ENCODE results near the gene CBLC. TPM values are rescaled to one million over a fixed set of nuclear protein-coding genes. Genes with fewer than 3 reads are reported as not detected.

The CBLC gene, protein sequence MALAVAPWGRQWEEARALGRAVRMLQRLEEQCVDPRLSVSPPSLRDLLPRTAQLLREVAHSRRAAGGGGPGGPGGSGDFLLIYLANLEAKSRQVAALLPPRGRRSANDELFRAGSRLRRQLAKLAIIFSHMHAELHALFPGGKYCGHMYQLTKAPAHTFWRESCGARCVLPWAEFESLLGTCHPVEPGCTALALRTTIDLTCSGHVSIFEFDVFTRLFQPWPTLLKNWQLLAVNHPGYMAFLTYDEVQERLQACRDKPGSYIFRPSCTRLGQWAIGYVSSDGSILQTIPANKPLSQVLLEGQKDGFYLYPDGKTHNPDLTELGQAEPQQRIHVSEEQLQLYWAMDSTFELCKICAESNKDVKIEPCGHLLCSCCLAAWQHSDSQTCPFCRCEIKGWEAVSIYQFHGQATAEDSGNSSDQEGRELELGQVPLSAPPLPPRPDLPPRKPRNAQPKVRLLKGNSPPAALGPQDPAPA
- total RNA-seq: not detected

- Mint-ChIP-seq H3K4me1 (ENCODE audit: low read depth) (no peaks in the 10 kb centered on the region), H3K4me3 (no peak within 1 kb of the TSS), H3K27ac (no peak within 1 kb of the TSS), H3K27me3 (peaks cover 4% of the 10 kb centered on the region), H3K36me3 (ENCODE audit: low read depth) (no peaks in the 10 kb centered on the region), H3K9me3 (no peaks in the 10 kb centered on the region)
- CTCF ChIA-PET: interaction anchor here (1.0 kb wide), 1 partner anchor 54 kb away, joined by 8 read pairs; no protein-coding TSS in a partner anchor
- ATAC-seq: peak; percentile 37
- intact Hi-C loops (cut with micrococcal nuclease): no loop called here
- DNase-seq: no peak
- POLR2A ChIA-PET: no interaction called here
- no peak for TF ChIP-seq CTCF (IDR thresholded peaks at IDR 0.05)
Observed at GRCh38 chr19:44777715-44778347, at the start of gene CBLC. CBLC (plus strand) TSS chr19:44777890; CDS start chr19:44777932, 42 bp downstream.

DNA sequence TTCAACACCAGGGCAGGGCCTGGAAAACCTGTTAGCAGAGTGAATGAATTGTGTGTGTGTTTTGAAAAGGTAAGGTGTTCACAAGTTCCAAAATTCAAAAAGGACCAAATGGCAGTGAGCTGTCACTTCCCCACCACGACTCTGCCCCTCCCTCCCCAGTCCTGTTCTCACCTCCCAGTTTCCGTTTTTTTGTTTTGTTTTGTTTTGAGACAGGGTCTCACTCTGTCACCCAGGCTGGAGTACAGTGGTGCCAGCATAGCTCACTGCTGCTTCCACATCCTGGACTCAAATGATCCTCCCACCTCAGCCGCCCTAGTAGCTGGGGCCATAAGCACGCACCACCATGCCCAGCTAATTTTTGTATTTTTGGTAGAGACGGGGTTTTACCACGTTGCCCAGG lies 49.5 kb upstream of the CBLC start:
- Mint-ChIP-seq H3K27me3 (no peaks in the 10 kb centered on the region), H3K36me3 (ENCODE audit: low read depth) (no peaks in the 10 kb centered on the region), H3K9me3 (no peaks in the 10 kb centered on the region), H3K27ac (peak overlapping the region; percentile 76), H3K4me1 (ENCODE audit: low read depth) (peaks cover 26% of the 10 kb centered on the region), H3K4me3 (no peak overlapping the region)
- intact Hi-C loops (cut with micrococcal nuclease): no loop called here
- no peak for DNase-seq
- ATAC-seq: no peak
- no peak for TF ChIP-seq CTCF (IDR thresholded peaks at IDR 0.05)
- CTCF ChIA-PET: interaction anchor here (0.9 to 15.3 kb wide), 2 partner anchors 40 to 56 kb away, joined by 4 to 474 read pairs; no protein-coding TSS in a partner anchor
- POLR2A ChIA-PET: interaction anchor here (0.7 to 1.3 kb wide), 2 partner anchors 35 to 42 kb away, joined by 3 to 4 read pairs; no protein-coding TSS in a partner anchor

DNA sequence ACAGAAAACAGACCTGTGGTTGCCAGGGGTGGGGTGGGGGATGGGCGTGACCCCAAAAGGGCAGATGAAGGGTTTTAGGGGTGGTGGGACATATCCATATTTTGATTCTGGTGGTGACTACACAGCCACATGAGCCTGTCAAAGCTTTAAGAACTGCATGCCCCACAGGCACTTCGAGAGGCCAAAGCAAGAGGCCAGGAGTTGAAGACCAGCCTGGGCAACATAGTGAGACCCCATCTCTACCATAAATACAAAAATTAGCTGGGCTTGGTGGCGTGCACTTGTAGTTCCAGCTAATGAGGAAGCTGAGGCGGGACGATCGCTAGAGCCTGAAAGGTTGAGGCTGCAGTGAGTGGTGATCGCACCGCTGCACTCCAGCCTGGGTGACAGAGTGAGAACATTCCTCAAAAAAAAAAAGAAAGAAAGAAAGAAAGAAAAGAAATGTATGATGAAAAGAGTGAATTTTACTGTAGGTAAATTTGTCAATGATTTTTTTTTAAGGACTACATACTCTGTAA lies 48.1 kb upstream of the CBLC start:
- ATAC-seq: no peak
- intact Hi-C loops (cut with micrococcal nuclease): no loop called here
- Mint-ChIP-seq H3K27me3 (no peaks in the 10 kb centered on the region), H3K4me3 (no peak overlapping the region), H3K27ac (no peak overlapping the region), H3K4me1 (ENCODE audit: low read depth) (peaks cover 12% of the 10 kb centered on the region), H3K36me3 (ENCODE audit: low read depth) (no peaks in the 10 kb centered on the region), H3K9me3 (no peaks in the 10 kb centered on the region)
- DNase-seq: no peak
- POLR2A ChIA-PET: interaction anchor here (0.7 to 0.9 kb wide), 2 partner anchors 16 to 727 kb away, joined by 3 read pairs; partner anchors contain the start of gene ZNF230
- CTCF ChIA-PET: interaction anchor here (1.1 to 15.3 kb wide), 3 partner anchors 11 to 39 kb away, joined by 4 to 474 read pairs (median 4); no protein-coding TSS in a partner anchor
- no peak for TF ChIP-seq CTCF (IDR thresholded peaks at IDR 0.05)

DNA sequence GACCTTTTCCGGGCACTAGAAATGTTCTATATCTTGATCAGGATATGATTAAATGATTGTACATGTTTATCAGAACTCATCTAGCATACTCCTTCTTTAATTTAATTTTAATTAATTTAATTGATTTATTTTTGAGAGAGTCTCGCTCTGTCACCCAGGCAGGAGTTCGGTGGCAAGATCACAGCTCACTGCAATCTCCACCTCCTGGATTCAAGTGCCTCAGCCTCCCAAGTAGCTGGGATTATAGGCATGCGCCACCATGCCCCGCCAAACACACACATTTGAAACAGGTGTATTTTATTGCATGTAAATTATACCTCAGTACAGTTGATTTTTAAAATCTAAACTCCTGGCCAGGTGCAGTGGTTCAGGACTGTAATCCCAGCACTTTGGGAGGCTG lies 46.6 kb upstream of the CBLC start:
- ChIA-PET CTCF (interaction anchor here (1.0 to 15.3 kb wide), 3 partner anchors 24 to 41 kb away, joined by 3 to 474 read pairs (median 4); no protein-coding TSS in a partner anchor), POLR2A (interaction anchor here (0.6 to 2.1 kb wide), 2 partner anchors 23 to 1074 kb away, joined by 3 to 5 read pairs; no protein-coding TSS in a partner anchor)
- ATAC-seq (no peak), DNase-seq (no peak)
- H3K9me3 Mint-ChIP-seq: no peaks in the 10 kb centered on the region
- H3K36me3 Mint-ChIP-seq (ENCODE audit: low read depth): no peaks in the 10 kb centered on the region
- no peak overlapping the region for H3K27ac Mint-ChIP-seq
- no peaks in the 10 kb centered on the region for H3K27me3 Mint-ChIP-seq
- intact Hi-C loops (cut with micrococcal nuclease): no loop called here
- TF ChIP-seq CTCF (IDR thresholded peaks at IDR 0.05): no peak
- H3K4me3 Mint-ChIP-seq: no peak overlapping the region
- peaks cover 8% of the 10 kb centered on the region for H3K4me1 Mint-ChIP-seq (ENCODE audit: low read depth)
